ENCODE results near the gene CYP11A1. TPM values are rescaled to one million over a fixed set of nuclear protein-coding genes. Genes with fewer than 3 reads are reported as not detected.
A peak's percentile ranks its signal among the peaks of the same experiment; 100 is the strongest.

Gene CYP11A1
- total and polyA plus RNA-seq, 8 donors = 2.5 to 10.2 (median 4.2) TPM; not detected in 4

DNA sequence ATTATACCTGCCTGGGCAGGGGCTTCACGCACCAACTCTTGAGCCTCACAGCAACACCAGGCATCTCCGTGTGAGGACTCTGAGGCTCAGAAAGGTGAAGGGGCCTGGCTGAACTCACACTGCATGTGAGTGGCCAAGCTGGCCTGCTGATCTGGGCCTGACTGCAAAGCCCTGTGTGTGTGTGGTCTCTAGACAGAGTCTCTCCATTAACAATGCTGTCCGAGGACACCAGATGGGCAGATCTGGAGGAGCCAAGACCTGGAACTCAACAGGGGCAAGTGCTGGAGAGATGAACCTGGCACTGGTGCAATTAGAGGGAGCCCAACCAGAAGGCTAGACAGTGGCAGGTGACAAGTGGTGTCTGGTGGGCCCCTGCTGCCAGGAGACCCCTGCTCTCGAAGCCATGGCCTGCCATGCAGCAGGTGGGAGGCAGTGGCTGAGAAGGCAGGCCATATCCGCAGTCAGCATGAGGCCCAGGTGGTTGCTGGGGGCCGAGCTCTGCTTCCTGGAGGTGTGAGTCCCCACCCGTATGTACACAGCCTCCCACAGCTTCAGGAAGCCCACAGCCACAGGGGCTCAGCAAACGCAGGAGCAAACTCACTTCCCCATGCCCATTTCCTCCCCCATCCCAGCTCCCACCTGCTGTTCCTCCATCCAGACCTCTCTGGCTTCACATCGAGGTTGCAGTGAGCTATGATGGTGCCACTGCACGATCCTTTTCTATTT lies 39.0 kb downstream of the CYP11A1 start:
- no peak overlapping the region for H3K4me3 ChIP-seq
- H3K27ac ChIP-seq = no peak overlapping the region
- TF ChIP-seq POLR2A (IDR thresholded peaks at IDR 0.05) (no peak), EP300 (IDR thresholded peaks at IDR 0.05) (no peak), POLR2AphosphoS5 (IDR thresholded peaks at IDR 0.05) (no peak)
- TF ChIP-seq, protein P1, sequence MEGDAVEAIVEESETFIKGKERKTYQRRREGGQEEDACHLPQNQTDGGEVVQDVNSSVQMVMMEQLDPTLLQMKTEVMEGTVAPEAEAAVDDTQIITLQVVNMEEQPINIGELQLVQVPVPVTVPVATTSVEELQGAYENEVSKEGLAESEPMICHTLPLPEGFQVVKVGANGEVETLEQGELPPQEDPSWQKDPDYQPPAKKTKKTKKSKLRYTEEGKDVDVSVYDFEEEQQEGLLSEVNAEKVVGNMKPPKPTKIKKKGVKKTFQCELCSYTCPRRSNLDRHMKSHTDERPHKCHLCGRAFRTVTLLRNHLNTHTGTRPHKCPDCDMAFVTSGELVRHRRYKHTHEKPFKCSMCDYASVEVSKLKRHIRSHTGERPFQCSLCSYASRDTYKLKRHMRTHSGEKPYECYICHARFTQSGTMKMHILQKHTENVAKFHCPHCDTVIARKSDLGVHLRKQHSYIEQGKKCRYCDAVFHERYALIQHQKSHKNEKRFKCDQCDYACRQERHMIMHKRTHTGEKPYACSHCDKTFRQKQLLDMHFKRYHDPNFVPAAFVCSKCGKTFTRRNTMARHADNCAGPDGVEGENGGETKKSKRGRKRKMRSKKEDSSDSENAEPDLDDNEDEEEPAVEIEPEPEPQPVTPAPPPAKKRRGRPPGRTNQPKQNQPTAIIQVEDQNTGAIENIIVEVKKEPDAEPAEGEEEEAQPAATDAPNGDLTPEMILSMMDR (IDR thresholded peaks at IDR 0.05) = no peak
- DNase-seq = peak in 1 of 2 donors; percentile 26
- peaks cover 0 to 12% (median 0%) of the 10 kb centered on the region in 3 donors for H3K27me3 ChIP-seq
- intact Hi-C loops (cut with DNase I; ENCODE audit: low total_unique reads) = loop anchor here (10.0 kb wide), 1 partner anchor 946 kb away; no protein-coding TSS in a partner anchor
- no peaks in the 10 kb centered on the region for H3K4me1 ChIP-seq
- H3K9me3 ChIP-seq = no peaks in the 10 kb centered on the region
- WGBS, 5 donors = 45 to 57% (median 51%) methylated on average over 8 to 10 of the region's 10 CpGs
- no peaks in the 10 kb centered on the region for H3K36me3 ChIP-seq

DNA sequence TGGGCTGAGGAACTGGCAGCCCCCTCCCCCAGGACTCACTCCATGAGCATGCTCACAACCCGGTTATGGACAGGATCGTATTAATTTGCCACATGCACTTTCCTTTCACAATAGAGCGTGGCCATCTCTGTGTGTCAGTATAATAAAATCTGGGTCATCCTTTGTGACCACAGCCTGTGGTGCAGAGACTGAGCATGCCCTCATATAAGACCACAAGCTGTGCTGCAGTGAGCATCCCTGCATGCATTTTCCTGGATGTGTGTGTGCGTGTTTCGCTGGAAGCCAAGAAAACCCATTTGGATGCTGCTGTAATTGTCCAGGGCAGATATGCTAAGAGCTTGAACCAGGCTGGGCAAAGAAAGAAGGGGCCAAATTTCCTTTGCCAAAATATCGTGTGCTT lies 39.7 kb downstream of the CYP11A1 start:
- H3K27ac ChIP-seq = no peak overlapping the region
- 78 to 89% (median 84%) methylated on average over 6 of the region's 6 CpGs for WGBS, 5 donors
- H3K36me3 ChIP-seq = no peaks in the 10 kb centered on the region
- intact Hi-C loops (cut with DNase I; ENCODE audit: low total_unique reads) = loop anchor here (10.0 kb wide), 1 partner anchor 947 kb away; no protein-coding TSS in a partner anchor
- no peak for DNase-seq
- H3K9me3 ChIP-seq = no peaks in the 10 kb centered on the region
- H3K27me3 ChIP-seq = peaks cover 0 to 12% (median 0%) of the 10 kb centered on the region in 3 donors
- H3K4me1 ChIP-seq = no peaks in the 10 kb centered on the region
- no peak overlapping the region for H3K4me3 ChIP-seq
- TF ChIP-seq, protein P1 (IDR thresholded peaks at IDR 0.05) = no peak
- TF ChIP-seq EP300 (IDR thresholded peaks at IDR 0.05) = no peak
- no peak for TF ChIP-seq POLR2AphosphoS5 (IDR thresholded peaks at IDR 0.05)
- TF ChIP-seq POLR2A (IDR thresholded peaks at IDR 0.05) = no peak

DNA sequence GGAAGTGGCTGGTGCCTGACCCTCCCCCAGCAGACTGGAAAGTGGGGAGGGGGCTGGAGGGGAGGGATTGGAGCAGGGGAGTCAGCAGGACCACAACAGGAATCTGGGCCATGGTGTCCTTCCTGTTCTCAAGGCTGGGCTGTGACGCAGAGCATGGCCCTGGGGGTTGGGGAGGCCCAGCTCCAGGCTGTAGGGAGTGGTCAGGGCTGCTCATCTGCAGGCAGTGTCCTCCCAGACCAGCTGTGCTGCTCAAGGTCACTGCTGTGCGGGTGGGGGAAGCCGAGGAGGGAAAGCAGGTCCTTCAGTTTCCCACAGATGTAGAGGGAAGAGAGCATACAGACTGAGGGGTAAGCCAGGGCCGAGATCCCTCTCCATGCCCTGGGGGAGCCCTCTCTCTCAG lies 40.7 kb downstream of the CYP11A1 start:
- TF ChIP-seq POLR2A (IDR thresholded peaks at IDR 0.05) (no peak), EP300 (IDR thresholded peaks at IDR 0.05) (no peak), POLR2AphosphoS5 (IDR thresholded peaks at IDR 0.05) (no peak)
- TF ChIP-seq, protein P1 (IDR thresholded peaks at IDR 0.05) = no peak
- H3K27me3 ChIP-seq = peaks cover 0 to 12% (median 0%) of the 10 kb centered on the region in 3 donors
- no peaks in the 10 kb centered on the region for H3K36me3 ChIP-seq
- H3K27ac ChIP-seq = no peak overlapping the region
- no peaks in the 10 kb centered on the region for H3K9me3 ChIP-seq
- no peak overlapping the region for H3K4me3 ChIP-seq
- 32 to 65% (median 54%) methylated on average over 3 to 4 of the region's 4 CpGs for WGBS, 5 donors
- no peaks in the 10 kb centered on the region for H3K4me1 ChIP-seq
- intact Hi-C loops (cut with DNase I; ENCODE audit: low total_unique reads) = loop anchor here (10.0 kb wide), 1 partner anchor 948 kb away; no protein-coding TSS in a partner anchor
- peak in 1 of 2 donors; percentile 69 for DNase-seq

DNA sequence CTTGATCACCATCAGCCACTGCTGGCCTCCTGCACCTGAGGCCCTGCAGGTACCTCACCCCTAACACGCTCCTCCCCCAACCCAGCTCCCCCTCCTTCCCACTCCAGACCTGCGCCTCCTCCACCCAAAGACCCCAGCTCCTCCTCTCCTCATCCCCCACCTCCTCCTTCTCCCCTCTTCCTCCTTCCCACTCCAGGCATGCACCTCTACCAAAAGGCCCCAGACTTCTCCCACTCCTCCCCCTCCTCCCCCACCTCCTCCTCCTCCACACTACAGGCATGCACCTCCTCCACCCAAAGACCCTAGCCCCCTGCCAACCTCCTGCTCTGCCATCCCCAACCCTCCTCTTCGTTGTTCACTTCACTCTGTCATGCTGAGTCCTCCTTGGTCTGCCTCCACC lies 42.7 kb downstream of the CYP11A1 start:
- Histone ChIP-seq H3K4me3 (no peak overlapping the region), H3K36me3 (no peaks in the 10 kb centered on the region), H3K4me1 (peaks cover 0 to 8% (median 5%) of the 10 kb centered on the region in 4 donors), H3K9me3 (no peaks in the 10 kb centered on the region), H3K27ac (no peak overlapping the region), H3K27me3 (peaks cover 0 to 12% (median 0%) of the 10 kb centered on the region in 3 donors)
- intact Hi-C loops (cut with DNase I; ENCODE audit: low total_unique reads) = loop anchor here (5.0 to 10.0 kb wide), 2 partner anchors 197 to 950 kb away; no protein-coding TSS in a partner anchor
- TF ChIP-seq, protein P1 (IDR thresholded peaks at IDR 0.05) = no peak
- TF ChIP-seq POLR2AphosphoS5 (IDR thresholded peaks at IDR 0.05) (no peak), POLR2A (IDR thresholded peaks at IDR 0.05) (no peak), EP300 (IDR thresholded peaks at IDR 0.05) (no peak)
- 48 to 73% (median 69%) methylated on average over 3 of the region's 3 CpGs for WGBS, 5 donors
- DNase-seq = no peak

Data from stomach (tissue), 9 donors.